GM10248 (cell line): ENCODE measurements around the gene ETS1.
A peak's percentile ranks its signal among the peaks of the same experiment; 100 is the strongest.

ENCODE experiments used
- CTCF ChIA-PET: fragments of 300-600 bp; sonication (Branson Sonifier 250); formaldehyde crosslinking; extraction: SDS; loops from one replicate; lab custom pipeline; 2021; ENCODE audit warnings: antibody characterized with exemption; lab: Yijun Ruan, JAX
- POLR2A ChIA-PET: fragments of 350-650 bp; sonication (Branson Sonifier 250); formaldehyde crosslinking; extraction: SDS; loops from one replicate; lab custom pipeline; 2020; ENCODE audit warnings: antibody characterized with exemption; lab: Yijun Ruan, JAX
- DNase-seq: peaks from one replicate; pipeline ENCODE4 v3.0.0; 2012; ENCODE audit errors: extremely low spot score
- CTCF ChIP-seq: IDR thresholded peaks from 2 replicates; pipeline ENCODE4 v1.5.1; 2012; ENCODE audit warnings: mild to moderate bottlenecking, low read depth; ENCODE audit errors: extremely low read depth, missing control alignments, control extremely low read depth

The ETS1 gene

GRCh38 chr11:128548649-128549255, 38.6 kb downstream of the ETS1 start:
- TF ChIP-seq CTCF = no peak
- ChIA-PET POLR2A (no interaction called here), CTCF (interaction anchor here (0.6 to 1.6 kb wide), 6 partner anchors 9 to 82 kb away, joined by 3 to 4 read pairs (median 3); no protein-coding TSS in a partner anchor)
- DNase-seq = peak; percentile 52

- CTCF ChIA-PET = interaction anchor here (0.9 to 1.6 kb wide), 8 partner anchors 8 to 35 kb away, joined by 3 to 4 read pairs (median 3); no protein-coding TSS in a partner anchor
Observed at GRCh38 chr11:128547946-128548648, 39.3 kb downstream of the ETS1 start.

GRCh38 chr11:128546916-128547315, 40.4 kb downstream of the ETS1 start:
- POLR2A ChIA-PET = no interaction called here
- CTCF ChIA-PET = interaction anchor here (1.0 to 1.3 kb wide), 3 partner anchors 13 to 38 kb away, joined by 3 read pairs; no protein-coding TSS in a partner anchor
- TF ChIP-seq CTCF = no peak
- DNase-seq = no peak

More at GRCh38 chr11:128547946-128548648, 39.3 kb downstream of the ETS1 start:
- DNase-seq = no peak
- POLR2A ChIA-PET = interaction anchor here (0.7 kb wide), 1 partner anchor 25 kb away, joined by 6 read pairs; no protein-coding TSS in a partner anchor
- TF ChIP-seq CTCF = no peak

- ChIA-PET CTCF (interaction anchor here (1.0 to 2.0 kb wide), 6 partner anchors 9 to 373 kb away, joined by 3 to 6 read pairs (median 3); no protein-coding TSS in a partner anchor), POLR2A (no interaction called here)
- no peak for DNase-seq
Observed at GRCh38 chr11:128544471-128545051, 42.8 kb downstream of the ETS1 start.

GRCh38 chr11:128540469-128540868, 46.9 kb downstream of the ETS1 start:
- ChIA-PET POLR2A (no interaction called here), CTCF (interaction anchor here (0.8 to 1.4 kb wide), 3 partner anchors 9 to 73 kb away, joined by 3 to 6 read pairs (median 3); no protein-coding TSS in a partner anchor)
- no peak for TF ChIP-seq CTCF
- no peak for DNase-seq

More at GRCh38 chr11:128544471-128545051, 42.8 kb downstream of the ETS1 start:
- TF ChIP-seq CTCF = no peak

- ChIA-PET POLR2A (no interaction called here), CTCF (interaction anchor here (1.1 to 1.9 kb wide), 4 partner anchors 10 to 379 kb away, joined by 3 to 5 read pairs (median 4); no protein-coding TSS in a partner anchor)
Observed at GRCh38 chr11:128536506-128536905, 50.9 kb downstream of the ETS1 start.

More at GRCh38 chr11:128536506-128536905, 50.9 kb downstream of the ETS1 start:
- no peak for TF ChIP-seq CTCF
- DNase-seq = no peak
